GM12891 (cell line): ENCODE data around the gene PRKCA.

Experiments used
- PAX5 ChIP-seq: IDR thresholded peaks from 2 replicates; pipeline ENCODE4 v1.6.1; 2011; ENCODE audit warnings: low read length, moderate library complexity, mild to moderate bottlenecking; ENCODE audit not compliant: insufficient read depth, severe bottlenecking
- POLR2A ChIP-seq: IDR thresholded peaks from 2 replicates; pipeline ENCODE4 v1.6.1; 2011; ENCODE audit warnings: low read depth, low read length, control low read depth
- POLR2AphosphoS5 ChIP-seq: IDR thresholded peaks from 2 replicates; pipeline ENCODE4 v1.6.1; 2011; ENCODE audit warnings: low read depth, low read length, control low read depth
- POU2F2 ChIP-seq: IDR thresholded peaks from 2 replicates; pipeline ENCODE4 v1.6.1; 2011; ENCODE audit warnings: low read depth, mild to moderate bottlenecking, control low read depth, low read length, moderate library complexity
- SPI1 ChIP-seq: IDR thresholded peaks from 2 replicates; pipeline ENCODE4 v1.6.1; 2011; ENCODE audit warnings: low read depth, low read length, control low read depth
- TAF1 ChIP-seq: IDR thresholded peaks from 2 replicates; pipeline ENCODE4 v1.6.1; 2011; ENCODE audit warnings: low read depth, low read length, control low read depth

DNA sequence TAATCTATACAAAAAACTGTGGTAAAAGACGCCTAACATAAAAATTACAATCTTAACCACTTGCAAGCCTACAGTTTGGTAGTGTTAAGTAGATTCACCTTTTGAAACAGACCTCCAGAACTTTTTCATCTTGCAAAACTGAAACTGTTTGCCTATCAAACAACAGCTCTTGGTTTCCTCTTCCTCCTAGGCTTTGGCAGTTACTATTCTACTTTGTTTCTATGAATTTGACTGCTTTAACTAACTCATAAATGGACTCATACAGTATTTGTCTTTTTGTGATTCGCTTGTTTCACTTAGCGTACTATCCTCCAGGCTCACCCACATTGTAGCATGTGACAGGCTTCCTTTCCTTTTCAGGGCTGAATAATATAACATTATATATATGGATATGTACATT lies 97.0 kb downstream of the PRKCA start:
- no peak for TF ChIP-seq POLR2AphosphoS5
- no peak for TF ChIP-seq POLR2A
- no peak for TF ChIP-seq SPI1
- no peak for TF ChIP-seq TAF1
- TF ChIP-seq PAX5 = no peak
- TF ChIP-seq POU2F2 = no peak
